Measurements from ENCODE around the gene HFE. TPM values are rescaled to one million over a fixed set of nuclear protein-coding genes. Genes with fewer than 3 reads are reported as not detected.
A peak's percentile ranks its signal among the peaks of the same experiment; 100 is the strongest.
"Not testable (repeated sequence)": the region's sequence is repeated elsewhere in the genome, so short reads cannot be mapped to it uniquely, and the experiment has no call there.

HFE gene
- total RNA-seq, 1 donor from 2014 or later = 3.5 TPM

- DNase-seq (ENCODE audit: low read depth) = no peak
These were observed 18.6 kb downstream of the HFE start for GRCh38 chr6:26105842-26106241.

- no peak for DNase-seq (ENCODE audit: low read depth)
These were observed 20.7 kb downstream of the HFE start for GRCh38 chr6:26107935-26108334.

- no peak for DNase-seq (ENCODE audit: low read depth)
These were observed 22.5 kb downstream of the HFE start for GRCh38 chr6:26109772-26110171.

GRCh38 chr6:26113570-26113969 lies 26.3 kb downstream of the HFE start:
- no peak for DNase-seq (ENCODE audit: low read depth)

GRCh38 chr6:26115226-26115625 lies 28.0 kb downstream of the HFE start:
- no peak for DNase-seq (ENCODE audit: low read depth)

- DNase-seq (ENCODE audit: low read depth) = no peak
These were observed 29.0 kb downstream of the HFE start for GRCh38 chr6:26116267-26116666.

- no peak for DNase-seq (ENCODE audit: low read depth)
These were observed 31.8 kb downstream of the HFE start for GRCh38 chr6:26118999-26119398.

- DNase-seq (ENCODE audit: low read depth) = not testable (repeated sequence)
These were observed 32.9 kb downstream of the HFE start for GRCh38 chr6:26120115-26120514.

- no peak for DNase-seq (ENCODE audit: low read depth)
These were observed 33.5 kb downstream of the HFE start for GRCh38 chr6:26120807-26121140.

- DNase-seq (ENCODE audit: low read depth) = no peak
These were observed 34.1 kb downstream of the HFE start for GRCh38 chr6:26121141-26122004.

- no peak for DNase-seq (ENCODE audit: low read depth)
These were observed 34.8 kb downstream of the HFE start for GRCh38 chr6:26122005-26122388.

GRCh38 chr6:26122402-26122792 lies 35.2 kb downstream of the HFE start:
- DNase-seq (ENCODE audit: low read depth) = no peak

- DNase-seq (ENCODE audit: low read depth) = peak; percentile 99
These were observed 35.8 kb downstream of the HFE start for GRCh38 chr6:26122793-26123674.

GRCh38 chr6:26123675-26123946 lies 36.4 kb downstream of the HFE start:
- DNase-seq (ENCODE audit: low read depth) = no peak

GRCh38 chr6:26123947-26124780 lies 36.9 kb downstream of the HFE start:
- DNase-seq (ENCODE audit: low read depth) = peak; percentile 99

GRCh38 chr6:26124781-26125685 lies 37.8 kb downstream of the HFE start:
- DNase-seq (ENCODE audit: low read depth) = peak; percentile 30

- DNase-seq (ENCODE audit: low read depth) = no peak
These were observed 39.4 kb downstream of the HFE start for GRCh38 chr6:26126394-26127235.

GRCh38 chr6:26128013-26128771 lies 41.0 kb downstream of the HFE start:
- no peak for DNase-seq (ENCODE audit: low read depth)

- no peak for DNase-seq (ENCODE audit: low read depth)
These were observed 42.4 kb downstream of the HFE start for GRCh38 chr6:26129656-26130055.
